Neuron (in vitro differentiated cells): ENCODE measurements around the gene TCF7L2.
"Not testable (repeated sequence)": the region's sequence is repeated elsewhere in the genome, so short reads cannot be mapped to it uniquely, and the experiment has no call there.

Experiments
- H2AFZ ChIP-seq: one replicate; pipeline ENCODE4 v1.6.1; 2013; ENCODE audit warnings: low read depth, mild to moderate bottlenecking, inconsistent platforms, low read length, moderate library complexity
- H3K27me3 ChIP-seq: one replicate; pipeline ENCODE4 v1.6.1; 2013; ENCODE audit warnings: low read length; ENCODE audit not compliant: insufficient read depth
- H3K36me3 ChIP-seq: one replicate; pipeline ENCODE4 v1.6.1; 2013; ENCODE audit warnings: low read length; ENCODE audit not compliant: insufficient read depth
- H3K4me1 ChIP-seq: one replicate; pipeline ENCODE4 v1.6.1; 2013; ENCODE audit warnings: low read length; ENCODE audit not compliant: insufficient read depth
- H3K4me3 ChIP-seq: 2 replicates; pipeline ENCODE4 v1.5.1; 2013; ENCODE audit warnings: mild to moderate bottlenecking, low read length, moderate library complexity
- H3K9me3 ChIP-seq: one replicate; pipeline ENCODE4 v1.6.1; 2013; ENCODE audit warnings: low read length

Gene TCF7L2

GRCh38 chr10:113057948-113058522 lies 108.0 kb downstream of the TCF7L2 start:
- no peaks in the 10 kb centered on the region for H3K9me3 ChIP-seq
- no peaks in the 10 kb centered on the region for H3K27me3 ChIP-seq
- peaks cover 59% of the 10 kb centered on the region for H3K4me1 ChIP-seq
- no peaks in the 10 kb centered on the region for H3K36me3 ChIP-seq
- H2AFZ ChIP-seq = no peak overlapping the region
- H3K4me3 ChIP-seq = peak overlapping the region; percentile 45

GRCh38 chr10:113058523-113059370 lies 108.7 kb downstream of the TCF7L2 start:
- Histone ChIP-seq H3K36me3 (no peaks in the 10 kb centered on the region), H3K9me3 (no peaks in the 10 kb centered on the region), H3K4me3 (peak overlapping the region; percentile 45), H3K27me3 (no peaks in the 10 kb centered on the region), H2AFZ (no peak overlapping the region), H3K4me1 (peaks cover 57% of the 10 kb centered on the region)

GRCh38 chr10:113059371-113059780 lies 109.3 kb downstream of the TCF7L2 start:
- H3K4me3 ChIP-seq = peak overlapping the region; percentile 45
- no peak overlapping the region for H2AFZ ChIP-seq
- H3K27me3 ChIP-seq = no peaks in the 10 kb centered on the region
- no peaks in the 10 kb centered on the region for H3K9me3 ChIP-seq
- no peaks in the 10 kb centered on the region for H3K36me3 ChIP-seq
- H3K4me1 ChIP-seq = peaks cover 54% of the 10 kb centered on the region

GRCh38 chr10:113060201-113061053 lies 110.4 kb downstream of the TCF7L2 start:
- Histone ChIP-seq H2AFZ (no peak overlapping the region), H3K36me3 (no peaks in the 10 kb centered on the region), H3K4me1 (peaks cover 54% of the 10 kb centered on the region), H3K4me3 (no peak overlapping the region), H3K9me3 (no peaks in the 10 kb centered on the region), H3K27me3 (no peaks in the 10 kb centered on the region)

- H3K4me3 ChIP-seq = no peak overlapping the region
- H3K4me1 ChIP-seq = peaks cover 54% of the 10 kb centered on the region
- H3K36me3 ChIP-seq = no peaks in the 10 kb centered on the region
- H2AFZ ChIP-seq = no peak overlapping the region
- H3K9me3 ChIP-seq = no peaks in the 10 kb centered on the region
- H3K27me3 ChIP-seq = no peaks in the 10 kb centered on the region
Observed at GRCh38 chr10:113061054-113061430, 111.0 kb downstream of the TCF7L2 start.

- no peaks in the 10 kb centered on the region for H3K9me3 ChIP-seq
Observed at GRCh38 chr10:113061557-113061956, 111.5 kb downstream of the TCF7L2 start.

GRCh38 chr10:113063043-113063967 lies 113.3 kb downstream of the TCF7L2 start:
- Histone ChIP-seq H3K4me3 (no peak overlapping the region), H3K36me3 (no peaks in the 10 kb centered on the region), H3K9me3 (no peaks in the 10 kb centered on the region), H3K27me3 (no peaks in the 10 kb centered on the region), H2AFZ (no peak overlapping the region), H3K4me1 (peaks cover 43% of the 10 kb centered on the region)

More at GRCh38 chr10:113061557-113061956, 111.5 kb downstream of the TCF7L2 start:
- Histone ChIP-seq H3K4me1 (peaks cover 52% of the 10 kb centered on the region), H3K36me3 (no peaks in the 10 kb centered on the region), H3K27me3 (no peaks in the 10 kb centered on the region), H3K4me3 (no peak overlapping the region), H2AFZ (no peak overlapping the region)

GRCh38 chr10:113064039-113064438 lies 114.0 kb downstream of the TCF7L2 start:
- Histone ChIP-seq H3K36me3 (no peaks in the 10 kb centered on the region), H3K9me3 (no peaks in the 10 kb centered on the region), H2AFZ (no peak overlapping the region), H3K27me3 (no peaks in the 10 kb centered on the region), H3K4me3 (no peak overlapping the region), H3K4me1 (peaks cover 36% of the 10 kb centered on the region)

- peaks cover 15% of the 10 kb centered on the region for H3K4me1 ChIP-seq
- not testable (repeated sequence) for H3K36me3 ChIP-seq, H3K4me3 ChIP-seq, H2AFZ ChIP-seq, H3K27me3 ChIP-seq, H3K9me3 ChIP-seq
Observed at GRCh38 chr10:113066120-113066519, 116.1 kb downstream of the TCF7L2 start.

GRCh38 chr10:113066561-113067312 lies 116.7 kb downstream of the TCF7L2 start:
- H3K9me3 ChIP-seq = peaks cover 2% of the 10 kb centered on the region
- no peaks in the 10 kb centered on the region for H3K27me3 ChIP-seq
- no peak overlapping the region for H3K4me3 ChIP-seq
- no peak overlapping the region for H2AFZ ChIP-seq
- H3K4me1 ChIP-seq = peaks cover 12% of the 10 kb centered on the region
- peaks cover 4% of the 10 kb centered on the region for H3K36me3 ChIP-seq

- H3K4me1 ChIP-seq = peaks cover 9% of the 10 kb centered on the region
- peaks cover 4% of the 10 kb centered on the region for H3K36me3 ChIP-seq
- H3K4me3 ChIP-seq = no peak overlapping the region
- no peaks in the 10 kb centered on the region for H3K27me3 ChIP-seq
- H2AFZ ChIP-seq = no peak overlapping the region
- peaks cover 2% of the 10 kb centered on the region for H3K9me3 ChIP-seq
Observed at GRCh38 chr10:113067501-113067900, 117.5 kb downstream of the TCF7L2 start.
